HG02870 (cell line): ENCODE results near the gene PHACTR3.

ENCODE experiments used
- ATAC-seq: cut with Tn5 transposase; IDR thresholded peaks from one replicate; pipeline ENCODE4 v1.9.1; 2021; ENCODE audit warnings: mild to moderate bottlenecking, moderate library complexity; ENCODE audit not compliant: unreplicated experiment

The PHACTR3 gene

GRCh38 chr20:59573837-59574236 lies 30.5 kb upstream of the PHACTR3 start:
- ATAC-seq: no peak

GRCh38 chr20:59574308-59574707 lies 30.0 kb upstream of the PHACTR3 start:
- ATAC-seq: no peak

GRCh38 chr20:59575216-59575615 lies 29.1 kb upstream of the PHACTR3 start:
- ATAC-seq: no peak

- ATAC-seq: no peak
Observed at GRCh38 chr20:59575653-59576052, 28.7 kb upstream of the PHACTR3 start.

GRCh38 chr20:59576216-59576953 lies 28.0 kb upstream of the PHACTR3 start:
- no peak for ATAC-seq

GRCh38 chr20:59577037-59577808 lies 27.1 kb upstream of the PHACTR3 start:
- no peak for ATAC-seq

- no peak for ATAC-seq
Observed at GRCh38 chr20:59577809-59578435, 26.4 kb upstream of the PHACTR3 start.

GRCh38 chr20:59578436-59579403 lies 25.6 kb upstream of the PHACTR3 start:
- ATAC-seq: no peak

GRCh38 chr20:59579404-59580145 lies 24.8 kb upstream of the PHACTR3 start:
- ATAC-seq: no peak

- ATAC-seq: no peak
Observed at GRCh38 chr20:59580146-59580946, 24.0 kb upstream of the PHACTR3 start.

GRCh38 chr20:59580991-59581401 lies 23.3 kb upstream of the PHACTR3 start:
- ATAC-seq: no peak

- no peak for ATAC-seq
Observed at GRCh38 chr20:59581993-59582679, 22.2 kb upstream of the PHACTR3 start.

GRCh38 chr20:59583428-59584277 lies 20.7 kb upstream of the PHACTR3 start:
- ATAC-seq: no peak

- no peak for ATAC-seq
Observed at GRCh38 chr20:59584278-59584925, 19.9 kb upstream of the PHACTR3 start.

- ATAC-seq: no peak
Observed at GRCh38 chr20:59585714-59586409, 18.5 kb upstream of the PHACTR3 start.

- no peak for ATAC-seq
Observed at GRCh38 chr20:59586613-59587012, 17.7 kb upstream of the PHACTR3 start.

GRCh38 chr20:59587570-59587969 lies 16.8 kb upstream of the PHACTR3 start:
- no peak for ATAC-seq
